A549 (cell line): ENCODE measurements around the gene PPP4R3A. TPM values are rescaled to one million over a fixed set of nuclear protein-coding genes. Genes with fewer than 3 reads are reported as not detected.

Experiments
- ATAC-seq, 2 experiments: fragments of 200-7000 bp in 1 of 2; fragments of >200 bp in 1 of 2; cut with Nextera tagmentation in 1 of 2; cut with Tn5 transposase in 1 of 2; 3 replicates each; pipeline versions ENCODE4 v1.8.0 to v1.9.1; 2018 to 2020; ENCODE audit warnings: mild to moderate bottlenecking in 1 of 2, moderate library complexity in 1 of 2
- CTCF ChIA-PET: fragments of 300-600 bp; sonication (Branson Sonifier 250); formaldehyde crosslinking; extraction: SDS; loops from one replicate; lab custom pipeline; 2021; ENCODE audit warnings: antibody characterized with exemption, inconsistent platforms; lab: Yijun Ruan, JAX
- POLR2A ChIA-PET: fragments of 350-600 bp; formaldehyde crosslinking; extraction: SDS; loops from one replicate; lab custom pipeline; 2021; ENCODE audit warnings: antibody characterized with exemption, inconsistent platforms; lab: Yijun Ruan, JAX
- DNase-seq, 2 experiments: peaks; one replicate each; pipeline versions ENCODE4 v3.0.0 to v3.0.0-alpha.2; 2011 to 2016; ENCODE audit warnings: low read depth in 1 of 2, low spot score in 1 of 2
- FAIRE-seq: peaks from 2 replicates; lab custom pipeline; 2011; peaks lifted over from hg19 to GRCh38; lab: Jason Lieb, UNC
- H3K27ac ChIP-seq, 2 experiments: fragments of >200 bp; sonication (Bioruptor Twin); formaldehyde crosslinking; 3 replicates each; pipeline ENCODE4 v1.5.1; 2016 to 2017
- H3K4me1 ChIP-seq: fragments of >200 bp; sonication (Bioruptor Twin); formaldehyde crosslinking; 3 replicates; pipeline ENCODE4 v1.6.1; 2016
- H3K4me2 ChIP-seq: fragments of >200 bp; sonication (Bioruptor Twin); formaldehyde crosslinking; 3 replicates; pipeline ENCODE4 v1.6.1; 2016
- H3K4me3 ChIP-seq: fragments of >200 bp; sonication (Bioruptor Twin); formaldehyde crosslinking; 3 replicates; pipeline ENCODE4 v1.5.1; 2016
- H3K9me3 ChIP-seq: fragments of >200 bp; sonication (Bioruptor Twin); formaldehyde crosslinking; 3 replicates; pipeline ENCODE4 v1.6.1; 2016
- ATOH8 ChIP-seq: fragments of 250-450 bp; sonication (Bioruptor Pico); IDR thresholded peaks from 2 replicates; pipeline ENCODE4 v1.5.0; 2020; ENCODE audit warnings: low read depth, mild to moderate bottlenecking, moderate library complexity
- CHD2 ChIP-seq: fragments of 150-350 bp; IDR thresholded peaks from 2 replicates; pipeline ENCODE4 v1.6.1; 2014; ENCODE audit warnings: low read length; ENCODE audit not compliant: partially characterized antibody
- CHD4 ChIP-seq: fragments of 200-600 bp; sonication (generic); IDR thresholded peaks from 2 replicates; pipeline ENCODE4 v1.6.1; 2016; ENCODE audit warnings: antibody characterized with exemption, mild to moderate bottlenecking, borderline replicate concordance
- CTCF ChIP-seq: fragments of >200 bp; sonication (Bioruptor Twin); formaldehyde crosslinking; IDR thresholded peaks from 3 replicates; pipeline ENCODE4 v1.5.1; 2016
- EHF ChIP-seq: fragments of 250-450 bp; sonication (Bioruptor Pico); IDR thresholded peaks from 2 replicates; pipeline ENCODE4 v1.5.0; 2020; ENCODE audit warnings: mild to moderate bottlenecking
- ELK1 ChIP-seq: fragments of 150-350 bp; IDR thresholded peaks from 2 replicates; pipeline ENCODE4 v1.6.1; 2014; ENCODE audit warnings: low read depth, mild to moderate bottlenecking, low read length
- FOSB ChIP-seq: fragments of 250-450 bp; sonication (Bioruptor Pico); IDR thresholded peaks from 2 replicates; pipeline ENCODE4 v1.5.0; 2020; ENCODE audit warnings: mild to moderate bottlenecking, moderate library complexity
- FOSL2 ChIP-seq, 2 experiments: fragments of 450-650 bp in 1 of 2; fragments of >200 bp in 1 of 2; sonication (Bioruptor Twin) in 1 of 2; formaldehyde crosslinking; IDR thresholded peaks; 2 replicates each; pipeline versions ENCODE4 v1.5.0 to v1.6.1; 2016 to 2020; ENCODE audit warnings: mild to moderate bottlenecking in 1 of 2, moderate library complexity in 1 of 2
- FOXS1 ChIP-seq: fragments of 250-450 bp; sonication (Bioruptor Pico); IDR thresholded peaks from 2 replicates; pipeline ENCODE4 v1.5.0; 2020; ENCODE audit warnings: mild to moderate bottlenecking, moderate library complexity
- GATA3 ChIP-seq: IDR thresholded peaks from 2 replicates; pipeline ENCODE4 v1.6.1; 2012; ENCODE audit warnings: borderline replicate concordance
- HDAC2 ChIP-seq: fragments of 200-600 bp; sonication (generic); IDR thresholded peaks from 2 replicates; pipeline ENCODE4 v1.6.1; 2016
- HOXB13 ChIP-seq: fragments of 250-450 bp; sonication (Bioruptor Pico); IDR thresholded peaks from 2 replicates; pipeline ENCODE4 v1.5.0; 2020; ENCODE audit warnings: low read depth, mild to moderate bottlenecking, moderate library complexity
- JUNB ChIP-seq: fragments of >200 bp; sonication (Bioruptor Twin); formaldehyde crosslinking; IDR thresholded peaks from 2 replicates; pipeline ENCODE4 v1.6.1; 2016
- MAX ChIP-seq: IDR thresholded peaks from 2 replicates; pipeline ENCODE4 v1.6.1; 2012
- MYC ChIP-seq: IDR thresholded peaks from 2 replicates; pipeline ENCODE4 v1.6.1; 2012; ENCODE audit warnings: mild to moderate bottlenecking, inconsistent platforms, low read length, improper control_type of control experiment, borderline replicate concordance
- NPAS2 ChIP-seq: fragments of 250-450 bp; sonication (Bioruptor Pico); IDR thresholded peaks from 2 replicates; pipeline ENCODE4 v1.8.0; 2022; ENCODE audit warnings: mild to moderate bottlenecking, moderate library complexity, borderline replicate concordance
- PBX3 ChIP-seq: IDR thresholded peaks from 2 replicates; pipeline ENCODE4 v1.6.1; 2012
- PHF8 ChIP-seq: fragments of 200-600 bp; sonication (generic); IDR thresholded peaks from 2 replicates; pipeline ENCODE4 v1.6.1; 2016; ENCODE audit warnings: low read depth, mild to moderate bottlenecking, antibody characterized with exemption, moderate library complexity, borderline replicate concordance
- POLR2A ChIP-seq: IDR thresholded peaks from 2 replicates; pipeline ENCODE4 v1.6.1; 2012; ENCODE audit warnings: mild to moderate bottlenecking, low read length
- POLR2AphosphoS2 ChIP-seq: conservative IDR thresholded peaks from 2 replicates; pipeline ENCODE4 v1.6.1; 2012; ENCODE audit warnings: low read length, improper control_type of control experiment, inconsistent platforms
- RAD21 ChIP-seq, 2 experiments: fragments of >200 bp in 1 of 2; sonication (Bioruptor Twin) in 1 of 2; formaldehyde crosslinking in 1 of 2; IDR thresholded peaks in 1 of 2; conservative IDR thresholded peaks in 1 of 2; 2 replicates in 1 of 2; 3 replicates in 1 of 2; pipeline ENCODE4 v1.6.1; 2012 to 2018; ENCODE audit warnings: inconsistent platforms in 1 of 2
- RARB ChIP-seq: fragments of 250-450 bp; sonication (Bioruptor Pico); IDR thresholded peaks from 2 replicates; pipeline ENCODE4 v1.8.0; 2021; ENCODE audit warnings: mild to moderate bottlenecking, moderate library complexity
- RNF2 ChIP-seq: fragments of 200-600 bp; sonication (generic); IDR thresholded peaks from 2 replicates; pipeline ENCODE4 v1.6.1; 2016; ENCODE audit warnings: low read depth, mild to moderate bottlenecking, antibody characterized with exemption, moderate library complexity, borderline replicate concordance
- SMC3 ChIP-seq: fragments of >200 bp; sonication (Bioruptor Twin); formaldehyde crosslinking; IDR thresholded peaks from 3 replicates; pipeline ENCODE4 v1.6.1; 2018; ENCODE audit warnings: inconsistent platforms
- ZFP36 ChIP-seq: fragments of 450-650 bp; IDR thresholded peaks from 2 replicates; pipeline ENCODE4 v1.6.1; 2014; ENCODE audit warnings: borderline replicate concordance; ENCODE audit not compliant: partially characterized antibody
- ZSCAN20 ChIP-seq: fragments of 250-450 bp; sonication (Bioruptor Pico); IDR thresholded peaks from 2 replicates; pipeline ENCODE4 v1.8.0; 2022; ENCODE audit warnings: mild to moderate bottlenecking, moderate library complexity
- WGBS: methylation state at CpG from one replicate; pipeline ENCODE4 v1.1.6; 2017; ENCODE audit errors: missing lambda C conversion rate; 5-methylcytosine and 5-hydroxymethylcytosine counted together
- polyA plus RNA-seq, 4 experiments: library from polyadenylated mRNA; depleted of rRNA in 3 of 4; stranded (reverse); fragments of >200 nt; fragmentation: RNase III in 1 of 4; extraction: RNeasy Plus Mini Kit Qiagen cat#74134 plus additional on column Dnase treatment in 1 of 4; gene quantifications; 2 replicates in 3 of 4; 3 replicates in 1 of 4; pipeline ENCODE4 v1.2.3, GENCODE V29; 2011 to 2017

Gene PPP4R3A
- polyA plus RNA-seq, 2 of the 4 experiments (the other 2 are of a cell fraction) = 69.5 to 83.6 TPM

GRCh38 chr14:91418387-91419043 lies 91.6 kb downstream of the PPP4R3A start:
- Histone ChIP-seq H3K27ac (peak overlapping the region; percentile 87 to 94), H3K4me3 (peak overlapping the region; percentile 58), H3K4me1 (peaks cover 12% of the 10 kb centered on the region), H3K4me2 (peak overlapping the region; percentile 95), H3K9me3 (no peaks in the 10 kb centered on the region)
- FAIRE-seq = no peak
- ChIA-PET CTCF (interaction anchor here (0.6 to 5.6 kb wide), 20 partner anchors 9 to 514 kb away, joined by 3 to 64 read pairs (median 4); no protein-coding TSS in a partner anchor), POLR2A (interaction anchor here (1.1 to 2.2 kb wide), 2 partner anchors 91 to 95 kb away, joined by 5 read pairs; no protein-coding TSS in a partner anchor)
- peak; percentile 55 to 83 for ATAC-seq
- DNase-seq = peak; percentile 52 to 68
- TF ChIP-seq RAD21 (conservative IDR thresholded peaks at IDR 0.05 in 1 of 2, IDR thresholded peaks at IDR 0.05 in 1 of 2) (peak; percentile 74 to 77), HDAC2 (no peak), CHD4 (peak; percentile 90; the same call in 1 of the 2 replicates), MAX (peak; percentile 15; the same call in 1 of the 2 replicates), SMC3 (peak; percentile 74), RARB (CRISPR knock-in tag) (no peak), PBX3 (no peak), HOXB13 (CRISPR knock-in tag) (0 out of 2 replicates have a peak, but pooled peaks have one; percentile 52), ZFP36 (peak; percentile 25), EHF (CRISPR knock-in tag) (0 out of 2 replicates have a peak, but pooled peaks have one; percentile 53), ATOH8 (peak; percentile 38; the same call in 1 of the 2 replicates), RNF2 (peak; percentile 97; the same call in 1 of the 2 replicates), PHF8 (0 out of 2 replicates have a peak, but pooled peaks have one; percentile 46), JUNB (no peak), CTCF (peak; percentile 84)
- 12% methylated on average over 22 of the region's 42 CpGs for WGBS

- H3K4me2 ChIP-seq = peak overlapping the region; percentile 95
- peaks cover 12% of the 10 kb centered on the region for H3K4me1 ChIP-seq
- WGBS = 8% methylated on average over 16 of the region's 53 CpGs
- FAIRE-seq (no peak), ATAC-seq (peak; percentile 77 to 84), DNase-seq (peak; percentile 41 to 72)
- POLR2A ChIA-PET = interaction anchor here (1.1 to 2.2 kb wide), 2 partner anchors 91 to 94 kb away, joined by 5 read pairs; no protein-coding TSS in a partner anchor
- CTCF ChIA-PET = interaction anchor here (0.6 to 5.6 kb wide), 20 partner anchors 9 to 514 kb away, joined by 3 to 64 read pairs (median 4); no protein-coding TSS in a partner anchor
- H3K9me3 ChIP-seq = no peaks in the 10 kb centered on the region
- H3K27ac ChIP-seq = peak overlapping the region; percentile 87 to 94
- peak overlapping the region; percentile 58 for H3K4me3 ChIP-seq
- TF ChIP-seq POLR2A = no peak; the same call in 1 of the 2 replicates
- TF ChIP-seq FOXS1 (CRISPR knock-in tag) = no peak
- no peak for TF ChIP-seq FOSL2 (IDR thresholded peaks at IDR 0.05)
- no peak; the same call in 1 of the 2 replicates for TF ChIP-seq FOSL2 (CRISPR knock-in tag; IDR thresholded peaks at IDR 0.05)
- TF ChIP-seq CTCF = peak; percentile 17; the same call in 2 of the 3 replicates
- TF ChIP-seq MAX = peak; percentile 99
- TF ChIP-seq MYC = peak; percentile 98
- TF ChIP-seq HOXB13 (CRISPR knock-in tag) = peak; percentile 91
- TF ChIP-seq ZFP36 = no peak
- no peak for TF ChIP-seq POLR2AphosphoS2
- no peak for TF ChIP-seq FOSB (CRISPR knock-in tag)
- 0 out of 2 replicates have a peak, but pooled peaks have one; percentile 41 for TF ChIP-seq ZSCAN20
- peak; percentile 87 for TF ChIP-seq NPAS2 (CRISPR knock-in tag)
- TF ChIP-seq GATA3 = no peak
- TF ChIP-seq CHD2 = no peak
- TF ChIP-seq ELK1 = no peak
Observed at GRCh38 chr14:91417983-91418386, 92.1 kb downstream of the PPP4R3A start.
